ENCODE data around the gene RYR3.

DNA sequence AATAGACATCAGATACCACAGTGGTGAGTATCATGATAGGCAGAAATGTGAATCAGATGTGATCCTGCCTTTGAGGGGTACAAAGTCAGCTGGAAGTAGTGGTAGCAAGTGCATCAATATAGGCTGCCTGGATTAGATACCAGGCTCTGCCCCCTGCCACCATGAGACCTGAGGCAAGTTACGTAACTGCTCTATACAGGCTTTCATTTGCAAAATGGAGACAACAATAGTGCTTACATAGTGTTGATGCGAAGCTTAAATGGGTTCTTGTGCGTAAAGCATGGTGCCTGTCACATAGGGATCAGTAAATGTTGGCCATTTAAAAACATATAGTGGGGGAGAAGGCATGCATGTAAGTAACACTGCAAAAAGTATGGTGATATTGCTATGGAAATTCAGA is 158.0 kb downstream of the RYR3 start:
- no peak for TF ChIP-seq CTCF (IDR thresholded peaks at IDR 0.05)
- TF ChIP-seq POLR2A (IDR thresholded peaks at IDR 0.05) = no peak
